ENCODE results near the gene SYAP1. TPM values are rescaled to one million over a fixed set of nuclear protein-coding genes. Genes with fewer than 3 reads are reported as not detected.

Gene SYAP1, protein sequence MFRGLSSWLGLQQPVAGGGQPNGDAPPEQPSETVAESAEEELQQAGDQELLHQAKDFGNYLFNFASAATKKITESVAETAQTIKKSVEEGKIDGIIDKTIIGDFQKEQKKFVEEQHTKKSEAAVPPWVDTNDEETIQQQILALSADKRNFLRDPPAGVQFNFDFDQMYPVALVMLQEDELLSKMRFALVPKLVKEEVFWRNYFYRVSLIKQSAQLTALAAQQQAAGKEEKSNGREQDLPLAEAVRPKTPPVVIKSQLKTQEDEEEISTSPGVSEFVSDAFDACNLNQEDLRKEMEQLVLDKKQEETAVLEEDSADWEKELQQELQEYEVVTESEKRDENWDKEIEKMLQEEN
- total RNA-seq, result 10 to 100 TPM; 15.9 to 17.2 TPM

DNA sequence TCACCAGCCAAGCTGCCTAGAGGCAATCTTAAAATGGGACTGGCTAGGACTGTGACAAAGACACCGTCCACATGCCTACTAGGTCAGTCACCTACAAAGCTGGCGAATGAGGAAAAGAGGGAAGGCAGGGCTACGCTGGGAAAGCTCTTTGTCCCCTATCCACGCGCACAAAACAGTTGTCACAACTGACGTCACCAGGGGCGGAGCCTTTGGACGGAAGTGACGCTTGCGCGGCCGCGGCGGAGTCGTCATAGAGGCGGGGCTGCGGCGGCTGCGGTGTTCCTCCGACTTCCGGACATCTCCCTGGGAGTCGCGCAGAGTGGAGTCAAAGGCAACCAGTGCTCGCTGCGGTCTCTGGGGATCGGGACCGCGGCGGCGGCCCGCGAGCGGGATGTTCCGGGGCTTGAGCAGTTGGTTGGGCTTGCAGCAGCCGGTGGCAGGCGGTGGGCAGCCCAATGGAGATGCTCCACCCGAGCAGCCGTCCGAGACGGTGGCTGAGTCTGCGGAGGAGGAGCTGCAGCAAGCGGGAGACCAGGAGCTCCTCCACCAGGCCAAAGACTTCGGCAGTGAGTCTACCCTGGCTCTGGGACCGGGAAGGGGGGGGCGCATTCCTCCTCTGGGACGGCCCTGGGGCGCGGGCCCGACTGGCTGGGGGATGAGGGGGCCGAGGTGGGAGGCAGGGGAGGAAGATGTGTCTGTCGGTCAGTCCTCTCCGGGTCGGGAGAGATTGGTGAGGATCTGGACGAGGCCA, at the start of gene SYAP1:
Gene SYAP1, plus strand, starts transcription at position 279 of the 751 bp plus-strand sequence. Its CDS starts 113 bp downstream, at position 392.
- POLR2A ChIA-PET, result interaction anchor here (0.8 to 1.4 kb wide), 2 partner anchors 46 to 981 kb away, joined by 3 read pairs; partner anchors contain the start of gene CA5B
- H3K27ac Mint-ChIP-seq, result peak within 1 kb of the TSS; percentile 97
- H3K9me3 Mint-ChIP-seq, result no peaks in the 10 kb centered on the region
- ATAC-seq (ENCODE audit: low read depth) (peak; percentile 88), DNase-seq (peak; percentile 93)
- H3K36me3 Mint-ChIP-seq, result peaks cover 3% of the 10 kb centered on the region
- H3K27me3 Mint-ChIP-seq, result no peaks in the 10 kb centered on the region
- peaks cover 13% of the 10 kb centered on the region for H3K4me1 Mint-ChIP-seq
- peak within 1 kb of the TSS; percentile 89 for H3K4me3 Mint-ChIP-seq

- DNase-seq (no peak), ATAC-seq (ENCODE audit: low read depth) (peak; percentile 39)
- peaks cover 3% of the 10 kb centered on the region for H3K4me1 Mint-ChIP-seq
- H3K27me3 Mint-ChIP-seq, result no peaks in the 10 kb centered on the region
- no peak overlapping the region for H3K27ac Mint-ChIP-seq
- no peak overlapping the region for H3K4me3 Mint-ChIP-seq
- H3K9me3 Mint-ChIP-seq, result no peaks in the 10 kb centered on the region
- no peaks in the 10 kb centered on the region for H3K36me3 Mint-ChIP-seq
- POLR2A ChIA-PET, result no interaction called here
Observed at GRCh38 chrX:16671005-16671404, 48.4 kb upstream of the SYAP1 start.

- H3K4me3 Mint-ChIP-seq, result no peak overlapping the region
- H3K27ac Mint-ChIP-seq, result no peak overlapping the region
- no peaks in the 10 kb centered on the region for H3K27me3 Mint-ChIP-seq
- peaks cover 4% of the 10 kb centered on the region for H3K36me3 Mint-ChIP-seq
- no peak for ATAC-seq (ENCODE audit: low read depth)
- DNase-seq, result no peak
- H3K9me3 Mint-ChIP-seq, result no peaks in the 10 kb centered on the region
- POLR2A ChIA-PET, result no interaction called here
- H3K4me1 Mint-ChIP-seq, result no peaks in the 10 kb centered on the region
Observed at GRCh38 chrX:16678689-16679088, 40.7 kb upstream of the SYAP1 start.

GRCh38 chrX:16683007-16683664, 36.3 kb upstream of the SYAP1 start:
- no peaks in the 10 kb centered on the region for H3K36me3 Mint-ChIP-seq
- DNase-seq (no peak), ATAC-seq (ENCODE audit: low read depth) (no peak)
- POLR2A ChIA-PET, result no interaction called here
- no peaks in the 10 kb centered on the region for H3K9me3 Mint-ChIP-seq
- H3K27ac Mint-ChIP-seq, result no peak overlapping the region
- H3K4me1 Mint-ChIP-seq, result no peaks in the 10 kb centered on the region
- H3K27me3 Mint-ChIP-seq, result no peaks in the 10 kb centered on the region
- H3K4me3 Mint-ChIP-seq, result no peak overlapping the region

DNA sequence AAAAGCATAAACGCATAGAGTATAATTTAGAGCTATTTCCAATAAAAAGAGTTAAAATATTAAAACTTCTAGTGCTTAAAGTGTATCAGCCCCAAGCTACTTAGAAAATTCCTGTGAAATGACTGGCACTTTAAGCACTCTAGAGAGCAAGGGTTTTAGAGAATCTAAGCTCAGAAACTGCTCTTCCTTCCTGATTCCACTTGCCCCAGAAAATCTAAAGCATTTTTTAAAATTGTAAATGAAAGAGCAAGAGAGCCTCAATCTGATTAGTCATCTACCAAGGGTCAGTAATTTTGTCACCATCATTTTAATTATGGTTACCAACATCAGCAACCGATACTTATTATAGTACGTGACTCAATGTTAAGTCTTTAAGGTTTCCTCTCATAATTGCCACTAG, 31.9 kb upstream of the SYAP1 start:
- Mint-ChIP-seq H3K9me3 (no peaks in the 10 kb centered on the region), H3K4me1 (no peaks in the 10 kb centered on the region), H3K27ac (no peak overlapping the region), H3K4me3 (no peak overlapping the region), H3K27me3 (no peaks in the 10 kb centered on the region), H3K36me3 (no peaks in the 10 kb centered on the region)
- DNase-seq (no peak), ATAC-seq (ENCODE audit: low read depth) (no peak)
- POLR2A ChIA-PET, result no interaction called here

DNA sequence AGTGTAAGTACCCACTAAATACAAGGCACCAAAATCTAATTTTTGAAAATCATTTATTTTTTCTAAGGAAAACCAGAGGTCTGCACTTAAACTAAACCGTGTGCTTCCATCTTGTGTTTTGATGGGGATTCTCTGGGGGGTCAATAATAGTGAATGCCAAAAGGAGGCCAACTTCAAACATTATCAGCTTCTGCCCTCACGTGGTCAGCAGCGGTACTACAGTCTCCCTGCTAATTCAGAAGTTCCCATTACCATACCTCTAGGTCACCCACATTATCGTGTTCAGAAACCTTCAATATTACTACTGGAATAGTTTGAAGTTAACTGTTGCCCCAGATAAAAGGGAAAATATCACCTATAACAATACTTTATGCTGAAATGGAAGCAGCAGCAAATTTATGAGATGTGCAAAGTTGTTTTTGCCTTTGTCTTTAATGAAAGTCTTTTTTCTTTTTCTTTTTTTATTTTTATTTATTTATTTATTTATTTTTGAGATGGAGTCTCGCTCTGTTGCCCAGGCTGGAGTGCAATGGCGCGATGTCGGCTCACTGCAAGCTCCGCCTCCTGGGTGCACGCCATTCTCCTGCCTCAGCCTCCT, 24.2 kb upstream of the SYAP1 start:
- POLR2A ChIA-PET, result no interaction called here
- DNase-seq (peak; percentile 53), ATAC-seq (ENCODE audit: low read depth) (no peak)
- no peak overlapping the region for H3K27ac Mint-ChIP-seq
- H3K4me1 Mint-ChIP-seq, result no peaks in the 10 kb centered on the region
- peaks cover 2% of the 10 kb centered on the region for H3K36me3 Mint-ChIP-seq
- no peak overlapping the region for H3K4me3 Mint-ChIP-seq
- no peaks in the 10 kb centered on the region for H3K9me3 Mint-ChIP-seq
- no peaks in the 10 kb centered on the region for H3K27me3 Mint-ChIP-seq

GRCh38 chrX:16696956-16697355, 22.5 kb upstream of the SYAP1 start:
- H3K27me3 Mint-ChIP-seq, result no peaks in the 10 kb centered on the region
- peaks cover 2% of the 10 kb centered on the region for H3K36me3 Mint-ChIP-seq
- DNase-seq (no peak), ATAC-seq (ENCODE audit: low read depth) (no peak)
- no peaks in the 10 kb centered on the region for H3K4me1 Mint-ChIP-seq
- H3K9me3 Mint-ChIP-seq, result no peaks in the 10 kb centered on the region
- H3K4me3 Mint-ChIP-seq, result no peak overlapping the region
- H3K27ac Mint-ChIP-seq, result no peak overlapping the region
- POLR2A ChIA-PET, result no interaction called here

DNA sequence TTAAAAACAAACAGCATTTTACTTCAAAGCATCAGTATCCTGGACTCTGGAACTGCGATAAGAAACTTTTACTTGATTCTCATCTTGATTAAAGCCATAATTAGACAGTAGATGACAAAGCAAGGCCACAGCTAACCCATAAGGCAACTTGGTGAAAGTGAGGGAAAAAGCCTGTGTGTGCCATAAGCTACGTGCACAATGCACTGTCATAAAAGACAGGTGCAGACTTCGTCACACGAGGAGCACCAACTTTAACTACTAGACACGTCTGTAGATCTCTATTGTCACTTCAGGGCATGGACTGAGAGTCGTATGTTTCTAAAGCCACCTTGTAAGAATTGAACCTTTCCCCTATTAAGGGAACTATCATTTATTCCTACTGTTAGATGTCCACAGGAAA, 20.0 kb upstream of the SYAP1 start:
- Mint-ChIP-seq H3K9me3 (no peaks in the 10 kb centered on the region), H3K4me1 (no peaks in the 10 kb centered on the region), H3K27me3 (no peaks in the 10 kb centered on the region), H3K36me3 (no peaks in the 10 kb centered on the region), H3K4me3 (no peak overlapping the region), H3K27ac (no peak overlapping the region)
- POLR2A ChIA-PET, result no interaction called here
- ATAC-seq (ENCODE audit: low read depth) (no peak), DNase-seq (no peak)

DNA sequence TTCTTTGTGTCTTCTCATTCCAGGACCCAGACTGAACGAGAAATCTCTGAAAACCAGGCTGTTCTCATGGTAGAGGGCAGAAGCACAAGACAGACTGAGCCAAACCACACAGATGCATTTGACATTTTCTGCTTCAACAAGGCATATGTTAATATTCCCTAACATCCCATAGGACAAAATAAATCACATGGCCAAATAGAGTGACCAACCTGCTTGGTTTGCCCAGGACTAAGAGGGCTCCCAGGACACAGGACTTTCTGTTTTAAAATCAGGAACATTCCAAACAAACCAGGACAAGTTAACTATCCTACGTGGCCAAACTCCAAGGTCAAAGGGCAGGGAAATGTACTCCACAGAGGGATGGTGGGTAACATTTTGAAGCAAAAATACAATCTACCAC, 18.7 kb upstream of the SYAP1 start:
- Mint-ChIP-seq H3K27me3 (no peaks in the 10 kb centered on the region), H3K4me1 (no peaks in the 10 kb centered on the region), H3K9me3 (no peaks in the 10 kb centered on the region), H3K27ac (no peak overlapping the region), H3K4me3 (no peak overlapping the region), H3K36me3 (no peaks in the 10 kb centered on the region)
- DNase-seq, result no peak
- POLR2A ChIA-PET, result no interaction called here
- ATAC-seq (ENCODE audit: low read depth), result no peak

DNA sequence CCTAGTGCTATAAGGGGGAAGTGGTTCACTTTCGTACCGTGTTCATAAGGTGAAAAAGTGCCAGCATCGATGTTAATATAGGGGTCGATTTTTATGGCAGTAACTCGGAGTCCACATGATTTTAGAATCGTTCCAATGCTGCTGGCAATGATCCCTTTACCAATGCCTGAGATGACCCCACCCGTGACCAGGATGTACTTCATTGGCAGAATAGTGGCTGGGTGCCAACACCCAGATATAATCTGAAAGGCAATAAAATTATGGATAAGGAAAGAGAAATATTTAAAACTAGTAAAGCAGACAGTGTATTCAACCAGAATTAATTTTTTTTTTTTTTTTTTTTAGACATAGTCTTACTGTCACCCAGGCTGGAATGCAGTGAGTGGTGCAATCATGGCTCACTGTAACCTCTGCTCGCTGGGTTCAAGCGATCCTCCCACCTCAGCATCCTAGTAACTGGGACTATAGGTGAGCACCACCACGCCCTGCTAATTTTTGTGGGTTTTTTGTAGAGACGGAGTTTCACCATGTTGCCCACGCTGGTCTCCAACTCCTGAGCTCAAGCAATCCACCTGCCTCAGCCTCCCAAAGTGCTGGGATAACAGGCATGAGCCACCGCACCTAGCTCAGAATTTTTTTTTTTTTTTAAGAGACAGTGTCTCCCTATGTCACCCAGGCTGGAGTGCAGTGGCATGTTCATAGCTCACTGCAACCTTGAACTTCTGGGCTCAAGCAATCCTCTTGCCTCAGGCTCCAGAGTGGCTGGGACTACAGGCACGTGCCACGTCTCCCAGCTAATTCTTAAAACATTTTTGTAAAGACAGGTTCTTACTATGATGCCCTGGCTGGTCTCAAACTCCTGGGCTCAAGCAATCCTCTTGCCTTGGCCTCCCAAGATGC, 16.5 kb upstream of the SYAP1 start:
- Mint-ChIP-seq H3K9me3 (no peaks in the 10 kb centered on the region), H3K27me3 (no peaks in the 10 kb centered on the region), H3K4me3 (no peak overlapping the region), H3K4me1 (no peaks in the 10 kb centered on the region), H3K27ac (no peak overlapping the region), H3K36me3 (no peaks in the 10 kb centered on the region)
- POLR2A ChIA-PET, result no interaction called here
- ATAC-seq (ENCODE audit: low read depth) (no peak), DNase-seq (no peak)

GRCh38 chrX:16705370-16705769, 14.0 kb upstream of the SYAP1 start:
- no peak overlapping the region for H3K4me3 Mint-ChIP-seq
- POLR2A ChIA-PET, result no interaction called here
- H3K9me3 Mint-ChIP-seq, result no peaks in the 10 kb centered on the region
- H3K27ac Mint-ChIP-seq, result no peak overlapping the region
- H3K4me1 Mint-ChIP-seq, result no peaks in the 10 kb centered on the region
- no peaks in the 10 kb centered on the region for H3K27me3 Mint-ChIP-seq
- no peak for DNase-seq
- H3K36me3 Mint-ChIP-seq, result no peaks in the 10 kb centered on the region
- no peak for ATAC-seq (ENCODE audit: low read depth)

DNA sequence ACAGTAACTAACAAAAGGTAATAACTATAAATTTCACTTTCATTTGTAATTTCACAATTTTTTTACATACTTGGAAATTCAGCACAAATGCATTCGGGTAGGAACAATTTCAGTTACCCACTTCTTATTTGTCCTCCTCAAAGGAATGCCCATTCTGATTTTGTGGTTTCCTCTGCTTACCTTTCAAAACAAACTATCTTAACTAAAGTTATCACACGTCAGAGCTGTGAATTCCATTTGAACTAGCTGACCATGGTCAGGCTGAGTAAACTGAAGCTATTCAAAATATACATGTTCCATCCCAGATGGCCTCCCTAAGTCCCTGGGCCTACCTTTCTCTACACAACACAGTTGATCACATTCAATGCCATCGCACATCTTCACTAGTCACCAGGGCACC, 11.4 kb upstream of the SYAP1 start:
- DNase-seq, result no peak
- Mint-ChIP-seq H3K36me3 (no peaks in the 10 kb centered on the region), H3K4me1 (peaks cover 7% of the 10 kb centered on the region), H3K9me3 (no peaks in the 10 kb centered on the region), H3K27ac (no peak overlapping the region), H3K27me3 (no peaks in the 10 kb centered on the region), H3K4me3 (no peak overlapping the region)
- POLR2A ChIA-PET, result no interaction called here
- no peak for ATAC-seq (ENCODE audit: low read depth)
